GM15510 (cell line): ENCODE measurements around the gene PRKAR1B.

Experiments used
- POLR2A ChIP-seq: IDR thresholded peaks from 3 replicates; pipeline ENCODE4 v1.6.1; 2011; ENCODE audit warnings: borderline replicate concordance; ENCODE audit not compliant: insufficient read length; ENCODE audit errors: extremely low read depth

The PRKAR1B gene

DNA sequence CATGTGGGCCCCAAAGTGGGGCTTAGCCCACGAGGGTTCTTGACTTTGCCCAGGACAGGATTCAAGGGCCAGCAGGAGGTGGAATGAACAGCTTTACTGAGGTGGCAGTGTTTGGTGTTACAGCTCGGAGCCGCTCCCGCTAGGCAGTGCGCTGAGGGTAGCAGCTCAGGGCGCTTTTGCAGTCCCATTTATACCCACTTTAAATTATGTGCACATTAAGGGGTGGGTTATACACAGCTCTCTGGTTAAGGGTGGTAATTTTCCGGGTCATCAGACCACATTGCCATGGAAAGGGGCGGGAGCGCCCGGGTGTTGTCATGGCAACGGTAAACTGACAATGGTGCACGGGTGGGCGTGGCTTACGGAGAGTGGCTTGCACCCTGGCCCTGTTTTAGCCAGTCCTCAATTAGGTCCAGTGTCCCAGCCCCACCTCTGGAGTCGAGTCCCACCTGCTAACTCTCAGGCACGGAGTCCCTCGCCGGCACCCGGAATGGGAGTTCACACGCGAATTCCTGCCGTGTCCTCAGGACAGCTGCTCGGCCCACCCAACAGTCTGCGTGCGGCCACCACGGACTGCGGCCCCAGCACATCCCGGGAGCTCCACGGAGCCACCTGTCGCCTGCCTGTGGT lies 149.2 kb downstream of the PRKAR1B start:
- no peak for TF ChIP-seq POLR2A

DNA sequence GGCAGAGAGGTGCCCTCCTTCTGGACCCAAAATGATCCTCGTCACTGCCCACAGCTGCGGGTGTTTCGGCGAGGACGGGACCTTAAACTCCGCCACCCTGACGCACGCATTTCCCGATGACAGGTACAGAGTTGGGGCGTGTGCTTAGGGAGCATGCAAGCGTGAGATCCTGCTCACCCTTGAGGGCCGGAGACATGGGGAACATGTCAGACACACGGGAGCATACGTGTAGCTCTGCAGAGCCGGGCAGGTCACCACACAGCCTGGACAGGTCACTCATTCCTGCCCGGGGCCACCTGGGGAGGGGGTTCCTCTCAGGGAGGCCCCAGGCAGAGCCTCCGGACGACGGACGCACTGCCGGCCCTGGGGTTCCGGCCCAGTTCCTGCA lies 149.8 kb downstream of the PRKAR1B start:
- TF ChIP-seq POLR2A, result no peak

DNA sequence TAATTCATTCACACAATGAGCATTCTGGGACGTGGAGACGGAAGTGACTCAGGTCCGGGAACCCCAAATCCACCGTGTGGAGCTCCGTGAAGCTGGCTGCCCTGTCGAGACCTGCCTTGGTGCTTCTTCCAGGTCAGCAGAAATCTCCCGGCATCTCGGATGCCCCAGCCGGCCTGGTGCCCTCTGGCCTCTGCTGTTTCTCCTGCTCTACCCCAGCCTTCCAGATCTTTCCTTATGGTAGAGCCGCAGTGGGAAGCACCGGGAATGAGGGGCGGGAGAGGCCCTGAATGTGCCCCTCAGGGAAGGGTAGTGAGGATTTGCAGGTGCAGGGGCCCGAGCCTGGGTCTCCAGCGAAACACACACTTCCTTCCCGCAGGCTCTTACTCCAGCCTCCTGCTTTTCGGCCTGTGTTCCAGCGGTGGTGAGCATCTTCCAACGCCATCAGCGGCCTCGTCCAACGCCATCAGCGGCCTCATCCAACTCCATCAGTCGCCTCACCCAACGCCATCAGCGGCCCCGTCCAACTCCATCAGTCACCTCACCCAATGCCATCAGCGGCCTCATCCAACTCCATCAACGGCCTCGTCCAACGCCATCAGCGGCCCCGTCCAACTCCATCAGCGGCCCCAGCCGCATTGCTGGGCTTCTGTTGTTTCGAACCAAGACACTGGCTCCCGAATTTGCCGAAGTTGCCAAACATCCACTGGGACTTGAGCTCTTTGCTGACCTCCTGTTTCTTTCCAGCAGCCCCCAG lies 150.4 kb downstream of the PRKAR1B start:
- TF ChIP-seq POLR2A, result no peak

DNA sequence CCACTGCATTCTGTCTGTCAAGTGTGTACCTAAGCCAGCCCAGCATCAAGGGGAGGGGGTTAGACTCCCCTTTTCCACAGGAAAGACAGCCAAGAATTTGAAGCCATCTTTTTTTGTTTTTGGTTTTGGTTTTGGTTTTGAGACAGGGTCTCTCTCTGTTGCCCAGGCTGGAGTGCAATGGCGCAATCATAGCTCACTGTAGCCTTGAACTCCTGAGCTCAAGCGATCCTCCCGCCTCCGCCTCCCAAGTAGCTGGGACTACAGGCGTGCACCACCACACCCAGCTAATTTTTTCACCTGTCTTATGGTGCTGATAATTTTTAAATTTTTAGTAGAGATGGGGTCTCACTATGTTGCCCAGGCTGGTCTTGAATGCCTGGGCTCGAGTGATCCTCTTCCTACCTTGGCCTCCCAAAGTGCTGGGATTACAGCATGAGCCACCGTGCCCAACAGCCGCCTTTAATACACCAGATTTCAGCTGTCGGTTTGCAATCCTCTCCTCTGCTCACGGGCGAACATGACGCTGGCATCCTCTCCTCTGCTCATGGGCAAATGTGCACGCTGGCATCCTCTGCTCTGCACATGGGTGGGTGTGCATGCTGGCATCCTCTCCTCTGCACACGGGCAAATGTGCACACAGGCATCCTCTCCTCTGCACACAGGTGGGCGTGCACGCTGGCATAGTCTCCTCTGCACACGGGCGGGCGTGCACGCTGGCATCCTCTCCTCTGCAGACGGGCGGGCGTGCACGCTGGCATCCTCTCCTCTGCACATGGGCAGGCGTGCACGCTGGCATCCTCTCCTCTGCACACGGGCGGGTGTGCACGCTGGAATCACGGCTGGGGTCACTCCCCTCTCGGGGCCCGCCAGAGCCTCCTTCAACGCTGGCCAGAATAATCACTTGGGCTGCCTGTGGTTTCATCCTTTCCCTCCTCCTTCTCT lies 151.4 kb downstream of the PRKAR1B start:
- no peak for TF ChIP-seq POLR2A

DNA sequence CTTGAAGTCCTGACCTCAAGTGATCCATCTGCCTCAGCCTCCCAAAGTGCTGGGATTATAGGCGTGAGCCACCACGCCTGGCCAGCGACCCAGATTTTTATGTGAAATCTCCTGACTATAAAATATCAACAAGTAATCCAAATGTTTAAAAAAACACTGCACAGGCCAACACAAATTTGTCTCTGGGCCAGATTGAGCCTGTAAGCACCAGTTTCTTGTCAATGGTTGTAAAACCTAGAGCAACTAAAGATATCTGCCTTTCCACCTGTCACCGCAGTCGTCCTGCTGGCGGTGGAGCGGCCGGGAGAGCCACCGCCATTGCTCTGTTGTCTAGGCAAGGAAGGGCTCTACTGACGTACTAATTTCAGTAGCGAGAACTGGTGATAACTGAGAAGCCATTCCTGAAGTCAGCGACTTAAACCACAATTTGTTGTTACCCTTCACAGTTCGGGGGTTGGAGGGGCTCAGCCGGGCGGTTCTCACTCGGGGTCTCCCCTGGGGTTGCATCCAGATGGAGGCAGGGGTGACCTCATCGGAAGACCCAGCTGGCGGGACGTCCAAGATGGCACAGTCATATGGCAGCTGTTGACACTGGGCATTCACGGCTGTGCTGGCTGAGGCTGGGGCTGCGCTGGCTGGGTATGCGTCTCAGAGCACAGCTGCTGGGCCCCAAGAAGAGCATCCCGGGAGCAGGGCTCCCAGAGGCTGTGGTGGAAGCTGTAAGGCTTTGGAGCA lies 152.3 kb downstream of the PRKAR1B start:
- no peak for TF ChIP-seq POLR2A

DNA sequence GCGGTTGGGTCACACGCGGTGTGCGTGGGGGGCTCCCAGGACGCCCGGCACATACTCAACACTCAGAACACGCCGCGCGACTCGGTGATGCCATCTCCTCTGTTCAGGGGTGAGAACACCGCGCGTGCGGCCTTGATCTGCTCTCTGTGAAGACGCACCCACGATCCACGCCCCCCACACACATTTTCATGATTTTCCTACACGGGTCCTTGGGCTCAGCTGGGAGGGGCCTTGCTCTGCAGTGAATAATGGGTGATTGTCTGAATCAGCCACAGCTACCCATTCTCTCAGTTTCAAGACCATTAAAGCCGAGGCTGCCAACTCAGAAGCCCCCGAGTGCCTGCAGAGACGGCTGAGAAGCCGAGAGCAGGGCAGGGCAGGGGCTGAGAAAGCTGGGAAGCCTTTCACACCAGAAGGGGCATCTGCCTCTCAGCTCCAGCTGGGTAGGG lies 153.1 kb downstream of the PRKAR1B start:
- TF ChIP-seq POLR2A, result no peak

DNA sequence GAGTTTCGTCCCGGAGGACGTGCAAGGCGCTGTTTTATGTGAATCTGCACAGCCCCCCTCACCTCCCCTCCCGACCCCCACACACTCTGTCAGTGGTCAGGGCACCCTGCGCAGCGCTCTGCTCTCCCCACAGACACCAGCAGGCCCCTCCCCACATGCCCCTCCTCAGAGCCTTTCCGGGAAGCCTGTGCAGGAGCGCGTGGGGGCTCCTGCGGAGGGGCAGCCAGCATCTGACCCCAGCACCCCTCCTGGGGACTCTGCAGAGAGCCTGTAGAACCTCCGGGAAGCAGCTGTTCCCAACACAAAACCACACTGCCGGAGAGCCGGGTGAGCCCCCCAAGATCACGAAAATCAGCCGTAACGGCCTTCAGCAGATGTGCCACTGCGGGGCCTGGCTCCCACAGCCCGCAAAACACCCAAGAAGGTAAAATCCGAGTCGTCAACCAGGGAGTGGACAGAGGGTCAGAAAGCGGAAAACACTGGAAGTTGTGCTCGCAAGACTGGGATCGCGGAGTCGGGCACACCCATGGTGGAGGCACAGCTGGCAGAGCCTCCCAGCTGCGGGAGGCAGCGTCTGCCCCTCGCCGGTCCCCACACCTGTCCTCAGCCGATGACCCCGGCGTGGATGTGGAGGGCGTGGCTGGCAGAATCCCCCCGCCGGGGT lies 153.7 kb downstream of the PRKAR1B start:
- TF ChIP-seq POLR2A, result no peak

DNA sequence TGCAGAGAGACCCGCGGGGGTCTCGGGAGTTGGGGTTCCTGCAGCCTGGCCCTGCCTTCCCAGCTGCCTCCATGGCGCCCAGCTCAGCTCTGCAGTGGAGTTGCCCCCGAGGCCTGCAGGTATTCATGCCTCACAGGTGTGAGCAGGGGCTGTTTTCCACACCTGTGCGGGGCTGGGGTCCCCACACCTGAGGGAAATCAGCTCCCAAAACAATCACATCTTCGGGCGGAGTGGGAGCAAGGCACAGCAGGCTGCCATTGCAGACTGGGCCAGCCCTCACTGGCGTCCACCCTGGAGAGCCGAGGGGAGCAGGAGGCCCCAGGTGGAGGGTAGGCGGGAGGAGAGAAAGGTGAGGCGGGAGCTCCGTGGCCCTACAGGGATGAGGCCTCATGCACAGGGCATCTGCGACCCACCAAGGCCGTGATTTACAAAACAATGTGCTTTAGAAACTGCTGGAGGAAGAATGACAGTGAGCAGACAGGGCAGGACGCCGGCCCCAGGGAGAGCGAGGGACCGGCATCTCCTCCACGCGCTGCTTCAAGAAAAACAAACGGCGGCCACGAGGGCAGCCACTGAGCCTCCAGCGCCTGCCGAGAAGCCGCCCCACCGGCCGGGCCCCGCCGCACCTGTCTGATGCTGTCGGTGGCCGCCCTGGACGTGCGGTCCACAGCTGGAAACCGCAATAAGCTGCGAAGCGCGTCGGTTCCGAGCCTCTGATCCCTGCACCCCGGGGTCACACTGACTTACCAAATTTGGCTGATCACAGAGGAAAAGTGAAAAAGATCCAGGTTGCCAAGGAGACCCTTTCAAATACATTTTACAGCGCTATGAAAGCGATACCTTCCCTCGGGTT lies 154.4 kb downstream of the PRKAR1B start:
- TF ChIP-seq POLR2A, result no peak

DNA sequence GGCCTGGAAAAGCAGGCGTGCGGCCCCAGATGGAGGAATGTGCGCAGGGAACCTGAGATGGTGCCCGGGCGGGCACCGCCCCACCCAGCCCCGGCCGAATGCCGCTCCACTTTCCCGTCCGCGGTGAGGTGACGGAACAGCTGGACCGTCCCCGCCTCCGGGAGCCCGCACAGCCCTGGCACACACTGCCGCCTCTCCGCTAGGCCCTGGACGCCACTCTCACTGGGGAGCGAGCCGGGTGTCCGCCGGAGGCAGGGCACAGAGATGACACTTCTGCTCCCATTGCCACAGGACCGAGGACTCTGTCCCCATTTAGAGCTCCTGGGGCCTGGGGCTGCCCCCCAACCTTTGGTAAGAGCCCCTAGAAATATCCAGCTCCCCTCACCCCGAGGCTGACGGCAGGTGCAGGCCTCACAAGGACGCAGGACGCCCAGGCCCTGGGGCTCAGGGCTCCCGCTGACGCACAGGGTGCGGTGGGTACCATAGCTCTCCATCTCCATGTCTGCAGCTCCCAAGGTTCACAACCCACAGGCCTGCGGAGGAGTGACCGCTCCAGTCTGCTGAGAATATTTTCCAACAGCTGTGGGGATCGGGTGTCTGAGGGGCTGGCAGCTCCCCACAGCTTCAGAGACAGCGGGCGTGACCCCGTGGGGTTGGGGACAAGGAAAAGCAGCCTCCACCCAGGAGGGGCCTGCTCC lies 155.2 kb downstream of the PRKAR1B start:
- TF ChIP-seq POLR2A, result no peak

DNA sequence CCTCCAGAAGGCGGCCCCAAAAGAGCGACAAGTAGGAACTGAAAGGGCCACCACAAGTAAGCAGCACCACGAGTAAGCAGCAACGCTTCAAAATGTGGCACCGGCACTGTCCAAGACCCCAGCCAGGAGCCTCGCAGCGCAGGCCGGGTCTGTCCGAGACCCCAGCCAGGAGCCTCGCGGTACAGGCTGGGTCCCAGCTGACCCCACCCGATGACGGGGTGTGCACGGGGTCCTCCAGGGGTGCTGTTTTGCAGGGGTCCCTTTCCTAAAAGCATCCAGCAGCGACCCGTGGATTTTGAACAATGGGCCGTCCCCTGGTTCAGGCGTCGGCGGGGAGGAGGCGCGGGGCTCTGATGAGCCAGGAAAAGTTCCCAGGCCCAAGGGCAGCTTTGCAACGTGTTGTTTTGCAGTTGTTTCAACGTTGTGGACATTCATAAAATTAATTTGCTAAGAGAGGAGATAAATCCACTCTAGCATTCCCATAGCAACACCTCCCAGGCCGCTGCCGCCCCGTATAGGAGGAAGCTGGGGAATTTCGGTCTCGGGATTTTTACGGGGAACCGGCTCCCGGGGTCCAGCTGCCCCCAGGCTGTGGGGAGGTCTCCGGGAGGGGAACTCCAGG lies 155.9 kb downstream of the PRKAR1B start:
- TF ChIP-seq POLR2A, result no peak

DNA sequence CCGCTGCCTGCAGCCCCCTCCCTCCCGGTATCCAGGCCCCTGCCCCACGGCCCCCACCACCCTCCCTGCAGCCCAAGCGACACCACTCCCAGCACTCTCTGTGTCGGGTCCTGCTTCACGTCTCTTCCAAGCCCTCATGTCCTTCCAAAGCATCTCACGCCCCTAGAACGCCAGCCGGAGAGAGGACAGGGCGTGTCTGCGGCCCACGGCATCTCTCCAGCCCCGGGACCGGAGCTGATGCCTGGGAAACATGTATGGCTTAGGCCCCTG lies 156.3 kb downstream of the PRKAR1B start:
- no peak for TF ChIP-seq POLR2A

DNA sequence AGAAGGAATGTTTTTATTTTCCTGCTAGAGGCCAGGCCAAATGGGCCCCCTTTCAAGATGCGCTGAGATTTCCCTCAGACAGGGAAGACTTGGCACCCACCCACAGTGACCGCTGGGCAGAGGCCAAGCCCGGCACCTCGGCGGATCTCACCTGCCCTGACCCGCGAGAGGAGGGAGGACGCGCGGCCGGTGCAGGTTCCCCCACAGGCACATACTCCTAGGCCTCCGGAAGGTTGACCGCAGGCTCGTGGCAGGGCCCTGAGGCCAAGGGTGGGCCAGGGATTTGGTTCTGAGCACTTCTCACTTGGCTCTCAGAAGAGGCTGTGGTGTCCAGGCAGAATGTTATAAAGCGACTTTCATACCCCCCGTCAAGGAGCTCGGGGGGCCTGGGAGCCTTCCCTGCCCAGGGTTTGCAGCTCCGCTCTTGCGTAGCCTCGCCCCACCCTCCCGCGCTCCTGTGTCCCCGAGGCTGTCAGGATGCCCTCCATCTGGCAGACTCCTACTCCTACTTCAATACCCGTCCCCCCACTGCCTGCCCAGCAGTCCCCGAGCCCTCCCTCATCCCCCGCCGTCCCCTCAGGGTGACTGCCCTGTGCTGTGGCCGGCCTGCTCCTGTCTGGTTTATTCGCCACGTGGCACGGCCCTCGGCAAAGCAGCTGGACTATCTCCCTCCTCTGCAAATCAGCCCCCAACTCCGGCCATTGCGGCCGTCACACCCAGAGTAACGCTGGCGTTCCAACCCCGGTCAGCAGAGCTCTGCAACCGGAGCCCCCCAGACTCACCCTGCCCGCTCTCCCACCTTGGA lies 156.9 kb downstream of the PRKAR1B start:
- no peak for TF ChIP-seq POLR2A
